Left ventricle myocardium inferior (tissue), 1 donor: ENCODE results near the gene SPAG9. TPM values are rescaled to one million over a fixed set of nuclear protein-coding genes. Genes with fewer than 3 reads are reported as not detected.

Experiments
- DNase-seq: peaks from one replicate; pipeline ENCODE4 v3.0.0-alpha.2; 2020
- H3K27ac ChIP-seq: fragments of 200-600 bp; replicated peaks from 2 replicates; pipeline ENCODE4 v1.8.0; 2021
- H3K27me3 ChIP-seq: fragments of 200-600 bp; 2 replicates; pipeline ENCODE4 v1.8.0; 2021; ENCODE audit warnings: low read depth
- H3K36me3 ChIP-seq: fragments of 200-600 bp; 2 replicates; pipeline ENCODE4 v1.8.0; 2021
- H3K4me1 ChIP-seq: fragments of 200-600 bp; 2 replicates; pipeline ENCODE4 v1.8.0; 2021
- H3K4me3 ChIP-seq: fragments of 200-600 bp; 2 replicates; pipeline ENCODE4 v1.8.0; 2021; ENCODE audit warnings: mild to moderate bottlenecking, moderate library complexity
- H3K9me3 ChIP-seq: fragments of 200-600 bp; replicated peaks from 2 replicates; pipeline ENCODE4 v1.8.0; 2021
- CTCF ChIP-seq: fragments of 200-600 bp; IDR thresholded peaks from 2 replicates; pipeline ENCODE4 v1.8.0; 2021; ENCODE audit warnings: antibody characterized with exemption, mild to moderate bottlenecking, borderline replicate concordance
- intact Hi-C: fragments of 100-400 bp; cut with micrococcal nuclease; formaldehyde crosslinking; loops from one replicate; pipeline ENCODE4 v1.11.0; 2022
- total RNA-seq: library from RNA; stranded (reverse); fragmentation: NEBNext Ultra II Directional; extraction: Animal tissue kit (Norgen Biotek cat#: 25700); gene quantifications from one replicate; pipeline ENCODE4 v1.2.1, GENCODE V29; 2021
- donor health status: DM: no; HTN: yes; CAD: no; lungs with severe emphysema.

Gene SPAG9
- total RNA-seq, 1 donor from 2014 or later: 43.8 TPM

- DNase-seq: no peak
- H3K27ac ChIP-seq: no peak overlapping the region
- H3K36me3 ChIP-seq: peaks cover 17% of the 10 kb centered on the region
- H3K9me3 ChIP-seq: no peaks in the 10 kb centered on the region
- no peak overlapping the region for H3K4me3 ChIP-seq
- intact Hi-C loops: loop anchor here (5.0 to 10.0 kb wide), 2 partner anchors 106 to 173 kb away; no protein-coding TSS in a partner anchor
- no peaks in the 10 kb centered on the region for H3K27me3 ChIP-seq
- TF ChIP-seq CTCF: no peak
- H3K4me1 ChIP-seq: peaks cover 43% of the 10 kb centered on the region
These were observed 162.8 kb downstream of the SPAG9 start for GRCh38 chr17:50957600-50958575.

- intact Hi-C loops: loop anchor here (5.0 to 10.0 kb wide), 2 partner anchors 105 to 172 kb away; no protein-coding TSS in a partner anchor
- H3K27me3 ChIP-seq: no peaks in the 10 kb centered on the region
- TF ChIP-seq CTCF: peak; percentile 81
- no peaks in the 10 kb centered on the region for H3K9me3 ChIP-seq
- H3K4me3 ChIP-seq: no peak overlapping the region
- peak overlapping the region; percentile 82 for H3K27ac ChIP-seq
- peaks cover 45% of the 10 kb centered on the region for H3K4me1 ChIP-seq
- DNase-seq: peak; percentile 58
- peaks cover 12% of the 10 kb centered on the region for H3K36me3 ChIP-seq
These were observed 163.7 kb downstream of the SPAG9 start for GRCh38 chr17:50956750-50957523.

GRCh38 chr17:50956409-50956749 is 164.3 kb downstream of the SPAG9 start:
- Histone ChIP-seq H3K4me3 (no peak overlapping the region), H3K27ac (peak overlapping the region; percentile 82), H3K9me3 (no peaks in the 10 kb centered on the region), H3K36me3 (peaks cover 12% of the 10 kb centered on the region), H3K27me3 (no peaks in the 10 kb centered on the region), H3K4me1 (peaks cover 49% of the 10 kb centered on the region)
- DNase-seq: no peak
- no peak for TF ChIP-seq CTCF
- intact Hi-C loops: loop anchor here (5.0 to 10.0 kb wide), 2 partner anchors 104 to 172 kb away; no protein-coding TSS in a partner anchor

- no peak for DNase-seq
- Histone ChIP-seq H3K27me3 (no peaks in the 10 kb centered on the region), H3K36me3 (peaks cover 12% of the 10 kb centered on the region), H3K4me1 (peaks cover 55% of the 10 kb centered on the region), H3K9me3 (no peaks in the 10 kb centered on the region), H3K27ac (peak overlapping the region; percentile 82), H3K4me3 (no peak overlapping the region)
- intact Hi-C loops: loop anchor here (5.0 to 10.0 kb wide), 2 partner anchors 103 to 171 kb away; no protein-coding TSS in a partner anchor
- no peak for TF ChIP-seq CTCF
These were observed 165.0 kb downstream of the SPAG9 start for GRCh38 chr17:50955667-50956120.

GRCh38 chr17:50955160-50955559 is 165.5 kb downstream of the SPAG9 start:
- no peak for TF ChIP-seq CTCF
- no peak for DNase-seq
- no peaks in the 10 kb centered on the region for H3K27me3 ChIP-seq
- no peak overlapping the region for H3K4me3 ChIP-seq
- H3K9me3 ChIP-seq: no peaks in the 10 kb centered on the region
- peak overlapping the region; percentile 82 for H3K27ac ChIP-seq
- H3K4me1 ChIP-seq: peaks cover 60% of the 10 kb centered on the region
- H3K36me3 ChIP-seq: peaks cover 10% of the 10 kb centered on the region
- intact Hi-C loops: loop anchor here (5.0 to 10.0 kb wide), 2 partner anchors 103 to 170 kb away; no protein-coding TSS in a partner anchor
